GM19193 (cell line): ENCODE data around the gene MLXIP.

Experiments used
- POLR2A ChIP-seq: IDR thresholded peaks from 4 replicates; pipeline ENCODE4 v1.6.1; 2011; ENCODE audit not compliant: insufficient read depth, insufficient read length; ENCODE audit errors: extremely low read depth

MLXIP gene

DNA sequence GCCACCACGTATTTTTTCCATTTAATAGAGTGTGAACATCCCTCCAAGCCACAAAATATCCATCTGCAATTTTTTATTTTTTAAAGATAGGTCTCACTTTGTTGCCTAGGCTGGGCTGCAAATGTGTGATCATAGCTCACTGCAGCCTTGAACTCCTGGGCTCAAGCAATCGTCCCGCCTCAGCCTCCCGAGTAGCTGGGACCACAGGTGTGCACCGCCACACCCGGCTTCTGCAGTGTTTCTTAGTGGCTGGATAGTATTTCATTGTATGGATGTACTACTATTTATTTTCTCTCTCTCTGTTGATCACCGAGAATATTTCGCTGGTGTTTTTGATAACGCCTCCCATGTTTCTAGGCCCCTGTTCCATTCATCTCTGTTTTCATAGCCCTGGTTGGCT lies 17.5 kb downstream of the MLXIP start:
- no peak for TF ChIP-seq POLR2A

DNA sequence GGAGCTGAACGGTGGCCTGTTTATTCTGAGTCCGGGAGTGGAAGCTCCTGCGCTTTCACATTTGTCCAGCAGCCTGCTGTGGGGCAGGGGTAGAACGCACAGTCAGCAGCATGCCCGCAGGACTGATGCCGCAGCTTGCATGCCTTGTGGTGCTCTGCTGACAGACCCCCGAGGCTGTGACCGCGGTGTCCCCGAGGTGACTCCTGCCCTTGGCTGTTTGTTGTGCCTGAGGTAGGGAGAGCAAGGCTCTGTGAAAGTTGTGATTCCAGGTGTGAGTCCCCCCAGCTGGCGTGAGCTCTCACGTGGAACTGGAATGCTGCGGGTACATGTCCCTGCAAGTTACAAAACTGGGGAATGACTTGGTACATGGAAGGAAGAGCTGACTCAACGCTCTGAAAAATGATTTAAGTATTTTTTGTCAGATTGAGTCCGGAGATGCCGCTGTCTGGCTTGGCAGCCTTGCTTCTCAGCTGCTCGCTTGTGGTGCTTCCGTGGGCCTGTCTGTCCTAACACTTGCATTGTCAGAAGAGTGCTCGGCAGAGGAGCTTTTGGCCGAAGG lies 18.1 kb downstream of the MLXIP start:
- TF ChIP-seq POLR2A = no peak

DNA sequence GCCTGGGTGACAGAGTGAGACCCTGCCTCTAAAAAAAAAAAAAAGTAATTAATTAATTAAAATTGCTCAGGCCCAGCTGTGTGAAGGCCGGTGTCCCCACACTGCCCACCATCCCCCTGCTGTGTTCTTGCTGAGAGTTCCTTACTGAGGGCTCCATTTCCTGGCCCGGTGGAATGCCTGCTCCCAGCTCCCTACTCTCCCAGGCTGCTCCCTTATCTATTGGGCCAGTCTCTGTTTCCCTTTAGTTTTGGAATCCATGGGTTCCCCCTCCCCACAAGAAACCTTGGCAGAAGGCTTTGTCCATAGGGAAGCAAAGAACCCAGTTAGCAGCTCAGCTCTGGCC lies 19.0 kb downstream of the MLXIP start:
- TF ChIP-seq POLR2A = no peak

DNA sequence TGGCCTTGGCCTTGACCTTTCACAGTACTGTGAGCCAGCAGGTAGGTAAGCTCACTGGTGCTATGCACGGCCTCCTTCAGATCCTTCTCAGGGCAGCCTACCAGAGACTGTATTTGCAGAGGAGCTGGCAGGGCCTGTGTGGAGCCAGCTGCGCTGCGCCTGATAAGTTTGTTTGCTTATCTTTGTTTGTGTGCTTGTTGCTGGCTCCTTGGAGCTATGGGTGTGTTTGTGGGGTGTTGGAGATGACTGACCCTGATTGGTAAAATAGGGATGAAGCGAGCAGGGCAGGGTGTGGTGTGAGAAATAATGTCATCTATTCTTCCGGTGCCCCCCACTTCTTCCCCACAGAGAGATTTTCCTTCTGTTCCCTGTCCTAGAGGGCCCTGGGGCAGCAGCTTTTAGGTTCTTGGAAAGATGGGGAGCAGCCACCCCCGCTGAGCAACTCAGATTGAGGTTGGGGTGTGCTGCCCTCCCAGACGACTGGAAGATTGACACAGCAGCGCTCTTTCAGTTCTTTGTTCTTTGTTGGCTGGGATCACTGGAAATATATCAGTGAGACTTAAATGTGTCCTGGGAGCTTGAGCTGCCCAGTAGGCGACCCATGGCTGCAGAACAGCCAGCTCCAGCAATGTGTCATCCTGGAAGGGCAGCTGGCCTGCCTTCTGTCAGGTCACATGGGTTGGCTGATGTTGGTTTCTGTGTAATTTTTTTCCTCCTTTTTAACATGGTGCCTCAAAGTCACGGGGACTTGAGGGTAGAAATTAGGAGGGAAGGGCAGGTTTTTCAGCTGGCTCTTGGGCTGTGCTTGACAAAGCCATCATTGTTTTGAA lies 19.6 kb downstream of the MLXIP start:
- TF ChIP-seq POLR2A = no peak

DNA sequence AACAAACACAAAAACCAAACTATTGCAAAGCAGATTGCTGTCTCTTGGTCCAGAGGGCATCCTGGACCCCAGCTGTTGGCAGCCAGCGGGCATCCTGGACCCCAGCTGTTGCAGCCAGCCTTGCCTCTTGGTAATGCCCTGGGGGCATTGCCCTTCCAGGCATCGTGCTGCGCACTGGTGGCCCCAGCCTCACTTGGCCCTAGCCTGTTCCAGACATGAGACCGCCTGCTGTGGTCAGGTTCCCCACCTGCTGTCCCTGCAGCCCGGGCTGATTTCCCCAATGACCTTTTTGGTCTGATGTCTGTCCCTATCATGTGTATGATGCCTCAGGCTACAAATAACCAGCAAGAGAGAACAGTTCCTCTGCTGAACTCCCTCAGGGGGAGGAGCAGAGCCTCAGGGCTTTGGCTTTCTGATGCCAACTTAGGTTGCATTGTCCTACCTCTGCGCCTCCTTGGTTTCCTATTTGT lies 20.8 kb downstream of the MLXIP start:
- TF ChIP-seq POLR2A = no peak

DNA sequence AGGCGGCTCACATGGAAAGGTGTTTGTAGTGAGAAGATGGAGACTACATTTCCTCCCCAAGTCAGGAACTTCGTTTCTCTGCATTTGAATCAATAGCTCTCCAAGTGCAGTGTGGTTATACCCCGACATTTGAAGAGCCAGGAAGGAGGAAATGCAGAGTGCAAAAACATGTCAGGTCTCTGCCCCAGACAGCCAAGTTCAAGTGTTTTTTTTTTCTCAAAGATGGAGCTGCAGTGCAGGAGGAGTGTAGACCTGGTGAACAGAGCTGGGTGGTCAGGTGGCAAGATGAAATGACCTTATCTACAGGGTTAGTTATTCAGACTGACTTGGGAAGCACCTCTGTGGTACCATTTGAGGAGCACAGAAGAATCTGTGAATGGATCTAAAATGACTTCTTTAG lies 21.3 kb downstream of the MLXIP start:
- no peak for TF ChIP-seq POLR2A

DNA sequence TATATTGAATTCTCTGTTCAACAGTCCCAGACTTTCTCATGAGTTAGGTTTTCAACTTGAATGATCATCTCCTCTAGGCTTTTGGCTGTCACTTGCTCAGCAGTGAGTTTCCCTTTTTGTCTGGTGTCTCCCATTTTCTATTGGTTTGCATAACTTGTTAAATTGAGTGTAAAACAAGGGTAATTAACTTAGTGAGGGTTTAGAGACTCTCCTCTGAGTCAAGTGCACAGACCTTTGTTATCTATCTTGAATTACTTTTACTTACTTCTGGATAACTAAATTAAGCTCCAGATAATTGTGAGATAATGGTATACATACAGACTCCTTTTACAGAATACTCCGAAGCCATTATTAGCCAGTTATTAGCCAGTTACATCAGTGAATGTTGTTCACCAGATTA lies 22.0 kb downstream of the MLXIP start:
- no peak for TF ChIP-seq POLR2A

DNA sequence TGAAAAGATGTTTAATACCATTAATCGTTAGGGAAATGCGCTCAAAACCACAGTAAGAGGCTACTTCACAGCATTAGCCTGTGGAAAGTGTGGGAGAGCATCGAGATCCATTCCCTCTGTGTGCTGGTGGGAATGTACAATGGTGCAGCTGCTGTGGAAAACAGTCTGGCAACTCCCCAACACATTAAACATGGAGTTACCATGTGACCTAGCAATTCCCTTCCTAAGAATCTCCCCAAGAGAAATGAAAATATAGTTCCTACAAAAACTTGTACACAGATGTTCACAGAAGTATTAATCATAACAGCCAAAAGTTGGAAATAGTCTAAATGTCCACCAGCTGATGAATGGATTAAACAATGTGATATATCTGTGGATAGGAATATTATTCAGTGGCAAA lies 23.8 kb downstream of the MLXIP start:
- TF ChIP-seq POLR2A = no peak

DNA sequence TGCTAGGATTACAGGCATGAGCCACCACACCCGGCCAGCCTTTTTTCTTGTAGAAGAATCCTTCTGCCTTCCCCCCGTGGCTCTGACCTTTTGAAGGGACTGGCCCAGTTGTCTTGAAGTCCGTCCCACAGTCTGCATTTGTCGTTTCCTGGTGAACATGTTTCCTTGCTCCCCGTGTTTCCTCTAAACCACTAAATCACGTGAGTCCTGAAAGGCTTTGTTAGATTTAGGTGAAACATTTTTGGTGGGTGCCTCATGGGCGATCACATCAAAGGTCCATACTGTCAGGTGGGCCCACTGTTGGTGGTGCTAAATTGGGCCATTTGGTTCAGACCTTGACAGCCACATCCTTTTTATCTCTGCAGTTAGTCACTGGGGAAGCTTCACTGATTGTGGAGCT lies 26.3 kb downstream of the MLXIP start:
- no peak for TF ChIP-seq POLR2A

DNA sequence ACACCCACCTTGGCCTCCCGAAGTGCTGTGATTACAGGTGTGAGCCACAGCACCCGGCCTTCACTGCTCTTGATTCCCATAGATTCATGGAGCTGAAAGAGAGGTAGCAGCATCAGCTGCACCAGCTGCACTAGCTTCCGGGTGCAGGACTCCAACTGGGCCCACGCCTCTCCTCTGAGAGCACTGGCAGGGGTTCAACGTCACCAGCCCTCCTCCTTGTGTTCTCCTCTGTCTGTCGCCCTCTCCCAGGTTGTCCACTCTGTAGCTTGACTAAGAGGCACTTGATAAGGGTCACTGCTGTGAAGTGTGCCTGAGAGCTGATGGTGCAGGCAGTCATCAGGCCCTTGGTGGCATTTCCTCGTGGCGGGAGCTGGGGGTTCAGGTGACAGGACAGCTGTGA lies 28.3 kb downstream of the MLXIP start:
- TF ChIP-seq POLR2A = no peak

DNA sequence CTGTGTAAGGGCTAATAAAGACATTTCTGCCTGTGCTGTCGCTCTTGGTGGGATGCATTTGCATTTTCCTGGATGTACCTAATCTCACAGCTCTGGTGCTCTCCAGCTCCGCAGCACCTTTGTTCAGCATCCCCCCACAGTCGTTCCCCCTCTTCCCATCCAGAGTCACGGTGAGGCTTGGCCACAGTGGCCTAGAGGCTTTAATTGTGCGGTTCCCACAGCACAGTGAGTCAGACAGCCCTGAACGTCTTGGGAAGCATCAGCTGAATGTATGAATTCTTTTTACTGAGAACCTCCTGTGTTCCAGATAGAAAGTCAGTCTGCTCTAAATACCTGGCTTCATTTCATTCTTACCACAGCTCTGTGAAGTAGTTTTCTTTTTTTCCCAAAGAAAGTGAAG lies 28.7 kb downstream of the MLXIP start:
- no peak for TF ChIP-seq POLR2A

DNA sequence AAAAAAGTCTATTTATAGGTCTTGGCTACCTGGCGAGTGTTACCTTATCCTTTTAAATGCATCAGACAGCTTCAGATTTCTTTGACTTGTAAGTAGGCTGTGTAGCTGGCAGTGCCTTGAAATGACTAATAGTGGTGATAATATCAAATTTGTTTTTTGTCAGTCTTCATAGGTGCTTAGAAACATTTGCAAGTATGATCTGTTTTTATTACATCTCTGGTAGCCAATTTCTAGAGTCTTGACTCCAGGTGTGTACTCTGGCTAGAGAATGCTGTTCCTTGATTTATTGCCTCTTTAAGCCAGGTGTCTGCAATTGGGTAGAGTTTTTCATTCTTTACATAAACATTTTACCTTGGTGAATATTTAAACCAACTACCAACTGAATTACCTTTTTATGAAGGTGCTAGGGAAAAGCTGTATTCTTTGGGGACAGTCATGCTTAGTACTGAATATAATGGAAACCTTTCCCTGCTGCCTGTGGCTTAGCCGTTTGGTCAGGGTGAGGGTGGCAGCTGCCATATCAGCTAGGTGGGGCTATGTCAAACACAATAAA lies 32.6 kb downstream of the MLXIP start:
- no peak for TF ChIP-seq POLR2A

DNA sequence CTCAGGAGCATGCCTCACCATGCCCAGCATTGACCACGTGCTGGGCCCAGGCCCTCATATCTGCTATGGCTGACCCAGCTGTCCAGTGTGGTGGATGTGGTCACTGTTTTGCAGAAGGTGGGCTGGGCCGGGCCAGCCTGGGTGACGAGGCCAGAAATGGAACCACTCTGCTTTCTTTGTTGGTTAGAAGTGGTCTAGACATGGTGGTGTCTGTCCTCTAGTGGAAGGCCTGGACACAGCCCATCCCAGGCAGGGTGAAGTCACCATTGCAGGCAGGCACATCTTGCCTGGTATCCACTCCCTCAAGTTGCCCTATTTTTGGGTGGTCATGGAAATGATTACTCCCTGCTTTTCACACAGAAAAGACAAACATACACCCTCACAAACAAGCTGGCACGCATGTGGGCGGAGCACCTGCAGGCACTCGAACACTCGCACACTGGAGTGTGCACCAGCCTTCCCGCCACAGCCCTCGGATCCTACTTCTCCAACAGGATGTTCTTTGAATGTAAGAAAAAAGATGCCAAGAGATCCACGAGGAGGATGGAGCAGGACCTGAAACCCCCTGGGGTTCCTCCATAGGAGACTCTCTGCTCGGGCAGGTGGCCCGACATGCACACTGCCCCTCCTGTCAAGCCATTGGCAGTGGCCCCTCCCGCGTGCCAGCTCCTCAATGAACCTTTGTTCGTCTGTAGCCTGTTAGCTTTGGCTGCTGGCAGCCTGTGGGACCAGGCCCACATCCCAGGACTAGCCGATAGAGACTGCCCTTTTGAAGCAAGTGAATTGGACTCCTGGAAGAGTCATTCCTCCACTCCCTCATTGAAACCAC lies 38.4 kb downstream of the MLXIP start:
- TF ChIP-seq POLR2A = no peak

DNA sequence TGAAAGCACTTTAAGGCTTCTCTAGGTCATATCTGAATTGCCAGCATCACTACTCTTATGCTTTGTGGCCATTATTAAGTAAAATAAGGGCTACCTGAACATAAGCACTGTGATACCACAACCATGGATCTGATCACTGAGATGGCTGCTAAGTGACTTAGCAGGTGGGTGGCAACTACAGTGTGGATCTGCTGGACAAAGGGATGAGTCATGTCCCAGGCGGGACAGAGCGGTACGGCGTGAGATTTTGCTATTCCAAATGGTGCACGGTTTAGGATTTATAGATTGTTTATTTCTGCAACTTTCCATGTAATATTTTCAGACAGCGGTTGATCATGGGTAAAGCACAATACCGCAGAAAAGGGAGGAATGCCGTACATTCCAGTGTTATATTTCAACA lies 39.4 kb downstream of the MLXIP start:
- no peak for TF ChIP-seq POLR2A

DNA sequence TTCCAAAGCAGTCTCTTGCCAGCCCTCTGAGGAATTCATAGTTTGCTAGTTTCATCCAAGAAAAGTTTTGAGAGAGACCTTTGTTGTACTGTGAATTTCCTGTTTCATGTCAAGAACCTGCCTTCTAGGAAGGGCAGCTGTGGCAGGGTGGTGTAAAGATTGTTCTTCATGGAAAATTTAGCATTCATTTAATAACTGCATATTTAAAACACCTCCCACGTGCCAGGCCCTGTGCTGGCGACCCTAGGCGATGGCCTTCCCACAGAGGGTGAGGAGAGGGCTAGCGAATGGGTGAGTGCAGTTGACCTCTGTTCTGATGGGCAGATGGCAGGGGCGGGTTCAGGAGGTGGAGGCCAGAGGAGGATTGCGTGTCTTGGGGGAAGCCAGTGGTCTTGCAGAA lies 43.2 kb downstream of the MLXIP start:
- TF ChIP-seq POLR2A = no peak
